Measurements from ENCODE around the gene CCBE1.

CCBE1 gene

GRCh38 chr18:59388817-59389216 lies 308.4 kb downstream of the CCBE1 start:
- DNase-seq (ENCODE audit: low read depth), result no peak

DNA sequence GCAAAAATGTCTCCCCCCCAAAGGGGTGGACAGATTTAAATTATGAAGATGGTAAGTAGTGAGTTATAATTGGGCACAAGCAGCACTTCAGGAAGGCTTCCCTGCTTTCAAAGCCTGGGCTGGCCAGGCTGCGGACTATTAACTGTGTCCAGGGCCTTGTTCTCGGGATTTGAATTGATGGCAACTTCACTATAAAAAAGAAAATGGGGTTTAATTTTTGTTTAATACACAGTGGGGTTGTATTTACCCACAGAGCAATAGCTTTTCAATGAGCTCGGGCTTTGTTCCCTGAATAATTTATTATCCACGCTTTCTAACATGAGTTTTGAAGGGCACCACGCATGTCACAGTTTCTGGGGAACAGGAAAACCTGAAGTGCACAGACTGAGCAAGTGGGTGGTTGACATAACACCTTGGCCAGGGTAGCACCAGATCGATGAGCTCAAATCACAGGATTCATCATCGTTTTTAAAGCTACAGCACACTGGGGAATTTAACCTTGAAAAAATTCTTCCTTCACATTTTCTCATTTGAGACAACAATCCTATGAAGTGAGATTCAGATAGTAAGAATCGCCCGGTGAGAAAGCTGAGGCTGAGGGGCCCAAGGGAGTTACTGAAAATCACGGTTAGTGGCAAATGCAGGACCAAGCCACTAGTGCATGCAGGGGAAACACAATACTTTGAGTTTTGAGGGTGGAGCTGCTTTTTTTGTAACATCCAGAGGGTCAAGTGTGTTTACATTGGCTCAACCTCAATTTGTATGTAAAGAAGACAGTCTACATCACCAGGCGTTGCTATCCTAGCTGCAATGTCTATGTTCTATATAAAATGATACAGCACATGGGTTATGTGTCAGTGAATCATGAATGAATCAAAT lies 309.3 kb downstream of the CCBE1 start:
- no peak for DNase-seq (ENCODE audit: low read depth)

DNA sequence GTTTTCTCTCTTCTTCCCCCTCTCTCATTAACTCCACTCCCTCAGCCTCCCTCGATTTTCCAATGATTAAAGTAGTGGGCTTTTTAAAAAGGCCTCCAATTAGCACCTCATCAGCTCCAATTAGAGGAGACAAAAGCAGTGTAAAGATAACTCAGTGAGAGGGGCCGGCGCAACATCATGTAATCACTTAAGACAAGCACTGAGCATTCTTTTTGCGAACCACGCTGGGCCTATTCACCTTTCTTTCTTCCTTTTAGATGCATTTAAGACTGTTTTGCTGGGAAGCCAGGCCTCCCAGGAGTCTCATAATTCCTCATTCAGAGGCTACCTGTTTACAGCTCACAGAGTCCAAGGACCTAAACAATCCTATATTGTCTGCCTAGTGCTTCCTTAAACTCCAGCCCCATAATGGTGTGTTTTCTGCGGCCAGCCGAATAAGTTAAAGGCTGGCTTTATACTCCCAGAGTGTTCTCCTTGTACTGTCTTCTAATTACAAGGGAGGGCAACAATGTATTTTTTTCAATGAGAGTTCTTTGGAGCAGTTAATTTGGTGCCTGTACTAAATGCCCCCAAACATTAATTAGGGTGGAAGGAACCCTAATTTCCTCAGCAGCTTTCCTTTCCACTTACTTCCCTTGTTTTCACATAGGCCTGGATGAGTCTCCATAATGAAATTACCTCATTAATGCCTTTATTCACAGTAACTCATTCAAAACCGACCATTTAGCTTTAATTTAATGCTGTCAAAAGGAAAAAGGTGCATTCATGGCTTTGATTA lies 310.1 kb downstream of the CCBE1 start:
- DNase-seq (ENCODE audit: low read depth), result no peak

DNA sequence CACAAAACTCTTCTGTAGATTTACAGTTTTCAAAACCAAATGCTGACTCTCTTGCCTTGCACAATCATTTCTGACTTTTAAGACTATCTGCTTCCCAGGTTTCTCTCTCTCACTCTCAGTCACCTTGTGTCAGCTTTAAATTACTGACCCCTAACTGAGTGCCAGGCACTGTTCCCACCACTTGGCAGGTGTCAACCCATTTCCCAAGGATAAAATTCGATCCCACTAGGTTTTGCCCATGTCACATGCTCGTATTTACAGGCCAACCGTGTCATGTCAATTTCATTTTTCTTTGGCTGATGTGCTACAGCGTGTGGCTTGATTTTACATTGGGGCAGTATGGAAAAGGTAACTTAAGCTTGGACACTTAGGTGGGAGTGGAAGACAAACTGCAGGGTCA lies 312.0 kb downstream of the CCBE1 start:
- DNase-seq (ENCODE audit: low read depth), result no peak

GRCh38 chr18:59383851-59384250 lies 313.4 kb downstream of the CCBE1 start:
- DNase-seq (ENCODE audit: low read depth), result no peak

DNA sequence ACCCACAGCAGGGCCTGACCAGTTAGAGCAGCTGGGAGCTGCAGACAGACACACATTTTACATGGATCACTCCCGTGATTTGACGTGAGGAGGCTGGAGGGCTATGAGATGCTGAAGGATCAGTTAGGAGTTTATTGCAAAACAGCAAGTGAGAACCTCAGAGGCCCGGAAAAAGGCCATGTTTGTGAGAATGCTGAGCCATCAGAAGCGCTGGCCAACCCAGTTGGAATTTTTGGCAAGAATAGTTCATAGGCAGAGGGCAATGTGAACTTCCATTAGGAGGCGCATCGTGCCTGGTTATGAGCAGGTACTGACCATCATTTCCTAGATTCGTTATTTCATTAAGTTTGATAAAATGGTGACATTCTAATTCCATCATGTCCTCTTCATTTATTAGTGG lies 314.8 kb downstream of the CCBE1 start:
- DNase-seq (ENCODE audit: low read depth), result no peak

- no peak for DNase-seq (ENCODE audit: low read depth)
Observed at GRCh38 chr18:59381949-59382348, 315.3 kb downstream of the CCBE1 start.

All from stimulated activated CD8-positive, alpha-beta memory T cell treated with anti-CD3 and anti-CD28 coated beads, Interleukin-12 subunit alpha, Interleukin-12 subunit beta, amount 100 ng/mL, for 4 hours (primary cell).